ENCODE measurements around the gene CDH3. TPM values are rescaled to one million over a fixed set of nuclear protein-coding genes. Genes with fewer than 3 reads are reported as not detected.

The CDH3 gene
- total and polyA plus RNA-seq, 2 of the 8 experiments (the other 6 are each of a cell fraction or from before 2014, with no cell fraction given) = 146 to 171 TPM

GRCh38 chr16:68707340-68708152 is 62.4 kb downstream of the CDH3 start (continued):
- TF ChIP-seq CTCF (IDR thresholded peaks at IDR 0.05; ENCODE audit: control extremely low read depth in 1 of 3, insufficient read depth in 1 of 3, low read depth in 1 of 3, low read length in 3 of 3) (peak; percentile 67 to 88 (median 78)), JUND (IDR thresholded peaks at IDR 0.05; ENCODE audit: low read length) (peak; percentile 91), KDM1A (IDR thresholded peaks at IDR 0.05; ENCODE audit: borderline replicate concordance, low read length) (no peak), TEAD4 (IDR thresholded peaks at IDR 0.05; ENCODE audit: low read depth, low read length) (peak; percentile 56; the same call in 1 of the 2 replicates), MAX (IDR thresholded peaks at IDR 0.05) (peak; percentile 27; the same call in 1 of the 2 replicates), BACH1 (IDR thresholded peaks at IDR 0.05; ENCODE audit: low read length) (peak; percentile 28; the same call in 1 of the 2 replicates), RAD21 (IDR thresholded peaks at IDR 0.05 in 1 of 2, conservative IDR thresholded peaks at IDR 0.05 in 1 of 2; ENCODE audit: low read depth in 2 of 2, low read length in 2 of 2) (peak; percentile 54 to 69), SAP30 (IDR thresholded peaks at IDR 0.05; ENCODE audit: insufficient read depth, insufficient replicate concordance, low read length) (no peak), ATF3 (IDR thresholded peaks at IDR 0.05; ENCODE audit: insufficient read depth, low read depth, low read length) (0 out of 2 replicates have a peak, but pooled peaks have one; percentile 34), KDM4A (IDR thresholded peaks at IDR 0.05; ENCODE audit: low read depth, low read length, severe bottlenecking) (no peak)
